Transverse colon (tissue), 4 donors: ENCODE results near the gene TIMELESS. TPM values are rescaled to one million over a fixed set of nuclear protein-coding genes. Genes with fewer than 3 reads are reported as not detected.

Source experiments
- DNase-seq: peaks from one replicate; pipeline ENCODE4 v3.0.0-alpha.2; 2019
- H3K27ac ChIP-seq, 4 donors: fragments of 200-600 bp; sonication (generic); 2 replicates each; pipeline ENCODE4 v1.5.1; 2016 to 2018; ENCODE audit warnings: inconsistent platforms in 4 of 4
- H3K27me3 ChIP-seq: fragments of 200-600 bp; sonication (generic); 2 replicates; pipeline ENCODE4 v1.5.1; 2017; ENCODE audit warnings: inconsistent platforms
- H3K36me3 ChIP-seq, 4 donors: fragments of 200-600 bp; sonication (generic); 2 replicates each; pipeline ENCODE4 v1.5.1; 2017 to 2019; ENCODE audit warnings: inconsistent platforms in 4 of 4
- H3K4me1 ChIP-seq, 4 donors: fragments of 200-600 bp; sonication (generic); 2 replicates each; pipeline ENCODE4 v1.5.1; 2017 to 2020; ENCODE audit warnings: inconsistent platforms in 4 of 4
- H3K4me3 ChIP-seq, 4 donors: fragments of 200-600 bp; sonication (generic); 1 replicate in 1 of 4; 2 replicates in 3 of 4; pipeline versions ENCODE4 v1.5.1 to v1.6.1; 2017 to 2019; ENCODE audit warnings: inconsistent platforms in 4 of 4
- H3K9me3 ChIP-seq, 2 donors: fragments of 200-600 bp; sonication (generic); 2 replicates each; pipeline ENCODE4 v1.5.1; 2017 to 2019; ENCODE audit warnings: inconsistent platforms in 2 of 2
- EP300 ChIP-seq: sonication (generic); formaldehyde crosslinking; IDR thresholded peaks from one replicate; pipeline ENCODE4 v1.6.1; 2017; ENCODE audit warnings: antibody characterized with exemption, low read depth
- POLR2A ChIP-seq: fragments of 450-650 bp; IDR thresholded peaks from one replicate; pipeline ENCODE4 v1.6.1; 2016; ENCODE audit warnings: antibody characterized with exemption, mild to moderate bottlenecking, moderate library complexity
- POLR2AphosphoS5 ChIP-seq, 3 donors: sonication (generic); formaldehyde crosslinking; IDR thresholded peaks; one replicate each; pipeline ENCODE4 v1.6.1; 2016; ENCODE audit warnings: antibody characterized with exemption in 3 of 3
- WGBS, 2 donors: methylation state at CpG; one replicate each; pipeline ENCODE4 v1.1.5; 2018; ENCODE audit warnings: low coverage in 1 of 2; 5-methylcytosine and 5-hydroxymethylcytosine counted together
- in situ Hi-C, 4 donors: fragments of 200-750 bp; cut with MboI; loops; one replicate each; pipeline versions ENCODE4 v1.15.0 to v1.15.1; 2017; ENCODE audit warnings: low sequenced_read_pairs in 3 of 4, low pct_ligation_motif_present in 1 of 4, low pct_unique_long_range_greater_than_20kb in 1 of 4
- intact Hi-C: fragments of 100-400 bp; cut with DNase I; formaldehyde crosslinking; loops from one replicate; pipeline ENCODE4 v1.15.1; 2023; ENCODE audit warnings: low total_unique reads
- total RNA-seq, 4 donors: library from RNA; depleted of rRNA; stranded (reverse); fragments of >200 nt; gene quantifications; one replicate each; pipeline ENCODE4 v1.1.0, GENCODE V29; 2016
- TF ChIP-seq, protein P1 (sequence below), 5 experiments: fragments of 200-600 bp in 3 of 5; fragments of 450-650 bp in 2 of 5; sonication (generic) in 3 of 5; IDR thresholded peaks; 1 replicate in 2 of 5; 2 replicates in 3 of 5; pipeline ENCODE4 v1.5.1; 2016 to 2017; ENCODE audit warnings: antibody characterized with exemption in 5 of 5, inconsistent platforms in 3 of 5, mild to moderate bottlenecking in 2 of 5, moderate library complexity in 1 of 5

TIMELESS gene
- total RNA-seq, 4 donors from 2014 or later: 0.75 to 7.8 (median 3.9) TPM

GRCh38 chr12:56392331-56392730 is 56.9 kb downstream of the TIMELESS start:
- Histone ChIP-seq H3K27ac (no peak overlapping the region), H3K4me3 (no peak overlapping the region), H3K4me1 (no peaks in the 10 kb centered on the region), H3K27me3 (no peaks in the 10 kb centered on the region), H3K9me3 (no peaks in the 10 kb centered on the region), H3K36me3 (no peaks in the 10 kb centered on the region)
- 84 to 93% methylated on average over 2 of the region's 2 CpGs for WGBS, 2 donors
- in situ Hi-C loops: no loop called here
- TF ChIP-seq EP300 (no peak), POLR2AphosphoS5 (IDR thresholded peaks at IDR 0.05) (no peak), POLR2A (no peak)
- TF ChIP-seq, protein P1, sequence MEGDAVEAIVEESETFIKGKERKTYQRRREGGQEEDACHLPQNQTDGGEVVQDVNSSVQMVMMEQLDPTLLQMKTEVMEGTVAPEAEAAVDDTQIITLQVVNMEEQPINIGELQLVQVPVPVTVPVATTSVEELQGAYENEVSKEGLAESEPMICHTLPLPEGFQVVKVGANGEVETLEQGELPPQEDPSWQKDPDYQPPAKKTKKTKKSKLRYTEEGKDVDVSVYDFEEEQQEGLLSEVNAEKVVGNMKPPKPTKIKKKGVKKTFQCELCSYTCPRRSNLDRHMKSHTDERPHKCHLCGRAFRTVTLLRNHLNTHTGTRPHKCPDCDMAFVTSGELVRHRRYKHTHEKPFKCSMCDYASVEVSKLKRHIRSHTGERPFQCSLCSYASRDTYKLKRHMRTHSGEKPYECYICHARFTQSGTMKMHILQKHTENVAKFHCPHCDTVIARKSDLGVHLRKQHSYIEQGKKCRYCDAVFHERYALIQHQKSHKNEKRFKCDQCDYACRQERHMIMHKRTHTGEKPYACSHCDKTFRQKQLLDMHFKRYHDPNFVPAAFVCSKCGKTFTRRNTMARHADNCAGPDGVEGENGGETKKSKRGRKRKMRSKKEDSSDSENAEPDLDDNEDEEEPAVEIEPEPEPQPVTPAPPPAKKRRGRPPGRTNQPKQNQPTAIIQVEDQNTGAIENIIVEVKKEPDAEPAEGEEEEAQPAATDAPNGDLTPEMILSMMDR (IDR thresholded peaks at IDR 0.05): no peak
- intact Hi-C loops: no loop called here
- DNase-seq: no peak

- WGBS, 2 donors: 57 to 100% methylated on average over 1 of the region's 1 CpG
Observed at GRCh38 chr12:56391721-56392120, 57.5 kb downstream of the TIMELESS start.

GRCh38 chr12:56389412-56389811 is 59.8 kb downstream of the TIMELESS start:
- in situ Hi-C loops: no loop called here
- no peaks in the 10 kb centered on the region for H3K9me3 ChIP-seq
- H3K4me1 ChIP-seq: no peaks in the 10 kb centered on the region
- intact Hi-C loops: no loop called here
- no peak overlapping the region for H3K27ac ChIP-seq
- TF ChIP-seq POLR2AphosphoS5 (IDR thresholded peaks at IDR 0.05): no peak
- no peak for TF ChIP-seq EP300
- TF ChIP-seq, protein P1 (IDR thresholded peaks at IDR 0.05): no peak
- TF ChIP-seq POLR2A: no peak
- no peaks in the 10 kb centered on the region for H3K36me3 ChIP-seq
- DNase-seq: no peak
- H3K27me3 ChIP-seq: no peaks in the 10 kb centered on the region
- no peak overlapping the region for H3K4me3 ChIP-seq
- 72 to 92% methylated on average over 4 to 5 of the region's 5 CpGs for WGBS, 2 donors

More at GRCh38 chr12:56391721-56392120, 57.5 kb downstream of the TIMELESS start:
- no peaks in the 10 kb centered on the region for H3K27me3 ChIP-seq
- TF ChIP-seq POLR2AphosphoS5 (IDR thresholded peaks at IDR 0.05) (no peak), EP300 (no peak), POLR2A (no peak)
- TF ChIP-seq, protein P1 (IDR thresholded peaks at IDR 0.05): no peak
- no peak for DNase-seq
- intact Hi-C loops: no loop called here
- H3K27ac ChIP-seq: no peak overlapping the region
- no peaks in the 10 kb centered on the region for H3K36me3 ChIP-seq
- no peaks in the 10 kb centered on the region for H3K4me1 ChIP-seq
- H3K9me3 ChIP-seq: no peaks in the 10 kb centered on the region
- H3K4me3 ChIP-seq: no peak overlapping the region
- in situ Hi-C loops: no loop called here

- no peaks in the 10 kb centered on the region for H3K27me3 ChIP-seq
- no peak for TF ChIP-seq POLR2AphosphoS5 (IDR thresholded peaks at IDR 0.05)
- no peak for TF ChIP-seq EP300
- TF ChIP-seq, protein P1 (IDR thresholded peaks at IDR 0.05): no peak
- TF ChIP-seq POLR2A: no peak
- intact Hi-C loops: no loop called here
- H3K4me1 ChIP-seq: no peaks in the 10 kb centered on the region
- H3K27ac ChIP-seq: no peak overlapping the region
- H3K36me3 ChIP-seq: no peaks in the 10 kb centered on the region
- DNase-seq: no peak
- no peaks in the 10 kb centered on the region for H3K9me3 ChIP-seq
- H3K4me3 ChIP-seq: no peak overlapping the region
- in situ Hi-C loops: no loop called here
- WGBS, 2 donors: 58 to 70% methylated on average over 4 to 7 of the region's 7 CpGs
Observed at GRCh38 chr12:56387152-56387736, 62.0 kb downstream of the TIMELESS start.
